Tibial nerve (tissue), 4 donors: ENCODE results near the gene OR5AR1.

ENCODE experiments used
- CTCF ChIP-seq, 5 experiments: fragments of 200-600 bp in 3 of 5; fragments of 450-650 bp in 2 of 5; sonication (generic) in 3 of 5; IDR thresholded peaks; one replicate each; pipeline ENCODE4 v1.5.1; 2016 to 2019; ENCODE audit warnings: antibody characterized with exemption in 5 of 5, mild to moderate bottlenecking in 3 of 5, moderate library complexity in 2 of 5
- EP300 ChIP-seq, 2 donors: sonication (generic); formaldehyde crosslinking; IDR thresholded peaks; one replicate each; pipeline ENCODE4 v1.6.1; 2017; ENCODE audit warnings: antibody characterized with exemption in 2 of 2, mild to moderate bottlenecking in 1 of 2

GRCh38 chr11:56637500-56637899 lies 26.0 kb upstream of the OR5AR1 start:
- no peak for TF ChIP-seq CTCF (IDR thresholded peaks at IDR 0.05)
- no peak for TF ChIP-seq EP300 (IDR thresholded peaks at IDR 0.05)
